Heart left ventricle (tissue), 16 donors: ENCODE results near the gene EMILIN1. TPM values are rescaled to one million over a fixed set of nuclear protein-coding genes. Genes with fewer than 3 reads are reported as not detected.
"Not testable (repeated sequence)": the region's sequence is repeated elsewhere in the genome, so short reads cannot be mapped to it uniquely, and the experiment has no call there.

Source experiments
- ATAC-seq, 4 donors: fragments of 200-7000 bp; cut with Tn5 transposase; one replicate each; pipeline ENCODE4 v1.9.1; 2020 to 2022; ENCODE audit warnings: moderate library complexity in 4 of 4, mild to moderate bottlenecking in 3 of 4, moderate number of reproducible peaks in 1 of 4
- DNase-seq, 5 donors: peaks; one replicate each; pipeline ENCODE4 v3.0.0-alpha.2; 2020
- H3K27ac ChIP-seq, 12 donors: fragments of 200-600 bp; sonication (generic) in 4 of 12; one replicate each; pipeline versions ENCODE4 v1.5.0 to v1.8.0; 2016 to 2022; ENCODE audit warnings: mild to moderate bottlenecking in 2 of 12
- H3K27me3 ChIP-seq, 9 donors: fragments of 200-600 bp; sonication (generic) in 2 of 9; one replicate each; pipeline versions ENCODE4 v1.5.1 to v1.8.0; 2016 to 2022; ENCODE audit warnings: mild to moderate bottlenecking in 3 of 9
- H3K36me3 ChIP-seq, 9 donors: fragments of 200-600 bp; sonication (generic) in 2 of 9; one replicate each; pipeline versions ENCODE4 v1.5.0 to v1.8.0; 2018 to 2022; ENCODE audit warnings: mild to moderate bottlenecking in 2 of 9
- H3K4me1 ChIP-seq, 12 donors: fragments of 200-600 bp; sonication (generic) in 4 of 12; one replicate each; pipeline versions ENCODE4 v1.5.0 to v1.8.0; 2016 to 2022; ENCODE audit warnings: mild to moderate bottlenecking in 3 of 12
- H3K4me3 ChIP-seq, 12 donors: fragments of 200-600 bp; sonication (generic) in 4 of 12; one replicate each; pipeline versions ENCODE4 v1.5.0 to v1.8.0; 2017 to 2022; ENCODE audit warnings: mild to moderate bottlenecking in 9 of 12, moderate library complexity in 4 of 12
- H3K9me3 ChIP-seq, 12 donors: fragments of 200-600 bp; sonication (generic) in 4 of 12; one replicate each; pipeline versions ENCODE4 v1.5.0 to v1.8.0; 2016 to 2022; ENCODE audit warnings: mild to moderate bottlenecking in 1 of 12
- POLR2A ChIP-seq, 2 donors: fragments of 450-650 bp; IDR thresholded peaks; one replicate each; pipeline ENCODE4 v1.6.1; 2017; ENCODE audit warnings: antibody characterized with exemption in 2 of 2, mild to moderate bottlenecking in 2 of 2, moderate library complexity in 2 of 2
- WGBS, 4 donors: extraction: QIAGEN DNeasy Blood & Tissue Kit in 2 of 4; methylation state at CpG; one replicate each; pipeline versions ENCODE4 v1.1.5 to v1.1.7; 2013 to 2018; 5-methylcytosine and 5-hydroxymethylcytosine counted together
- intact Hi-C, 10 donors: fragments of 100-400 bp; cut with DNase I; formaldehyde crosslinking; loops; one replicate each; pipeline versions ENCODE4 v1.11.1 to v1.14.2; 2022
- polyA plus RNA-seq, 2 donors: library from polyadenylated mRNA; stranded (reverse); fragments of 200-250 nt; gene quantifications; one replicate each; pipeline ENCODE4 v1.2.3, GENCODE V29; 2013
- total RNA-seq, 9 donors: library from RNA; depleted of rRNA in 2 of 9; stranded (reverse); fragments of >200 nt in 2 of 9; fragmentation: NEBNext Ultra II Directional in 3 of 9; extraction: Animal tissue kit (Norgen Biotek cat#: 25700) in 3 of 9; gene quantifications; one replicate each; pipeline versions ENCODE4 v1.1.0 to v1.2.4, GENCODE V29; 2016 to 2023
- TF ChIP-seq, protein P1 (sequence below), 12 donors: fragments of 200-600 bp; sonication (generic) in 4 of 12; IDR thresholded peaks; one replicate each; pipeline versions ENCODE4 v1.5.0 to v1.8.0; 2018 to 2022; ENCODE audit warnings: antibody characterized with exemption in 12 of 12, mild to moderate bottlenecking in 5 of 12
- donor health status: ischemic (EF 13 %, LVEDD 7.1; RV severe dilation, severe dysfunction).
- donor health status: healthy with polysubstance abuse.
- donor health status: DM: no; HTN: yes; CAD: no.
- donor health status: DM: no; HTN: no; CAD: no.
- donor health status: ischemic (EF 25% LVEDD 6.9; RV normal size, moderate dysfunction).
- donor health status: ischemic (EF 25% LVEDD 5.7; RV mildly dilated, moderate dysfunction).
- donor health status: healthy.
- donor health status: DM: yes; HTN: yes; CAD: no.
- donor health status: ischemic (EF 35%, LVEDD 5.7; RV mildly dilated, moderate dysfunction).
- donor health status: nonischemic (EF 11% LVEDD 7.7; RV severe dilation, severe dysfunction).
- donor health status: DM: yes; HTN: yes; CAD: no.
- donor health status: PGD.
- donor health status: ischemic (EF 29% LVEDD 5.4; RV normal size, mild dysfunction).
- donor health status: nonischemic (EF 23%, LVEDD 6.1; RV moderate dilation, normal function).

The EMILIN1 gene
- total and polyA plus RNA-seq, 11 donors, result 7.5 to 76.9 (median 21.0) TPM

- Histone ChIP-seq H3K4me1 (peaks cover 0 to 11% (median 4%) of the 10 kb centered on the region in 12 donors), H3K36me3 (no peaks in the 10 kb centered on the region), H3K4me3 (no peak overlapping the region), H3K27me3 (peaks cover 0 to 28% (median 17%) of the 10 kb centered on the region in 9 donors), H3K9me3 (no peaks in the 10 kb centered on the region), H3K27ac (no peak overlapping the region)
- WGBS, 4 donors, result 57 to 67% (median 66%) methylated on average over 2 of the region's 2 CpGs
- no peak for DNase-seq
- TF ChIP-seq, protein P1, sequence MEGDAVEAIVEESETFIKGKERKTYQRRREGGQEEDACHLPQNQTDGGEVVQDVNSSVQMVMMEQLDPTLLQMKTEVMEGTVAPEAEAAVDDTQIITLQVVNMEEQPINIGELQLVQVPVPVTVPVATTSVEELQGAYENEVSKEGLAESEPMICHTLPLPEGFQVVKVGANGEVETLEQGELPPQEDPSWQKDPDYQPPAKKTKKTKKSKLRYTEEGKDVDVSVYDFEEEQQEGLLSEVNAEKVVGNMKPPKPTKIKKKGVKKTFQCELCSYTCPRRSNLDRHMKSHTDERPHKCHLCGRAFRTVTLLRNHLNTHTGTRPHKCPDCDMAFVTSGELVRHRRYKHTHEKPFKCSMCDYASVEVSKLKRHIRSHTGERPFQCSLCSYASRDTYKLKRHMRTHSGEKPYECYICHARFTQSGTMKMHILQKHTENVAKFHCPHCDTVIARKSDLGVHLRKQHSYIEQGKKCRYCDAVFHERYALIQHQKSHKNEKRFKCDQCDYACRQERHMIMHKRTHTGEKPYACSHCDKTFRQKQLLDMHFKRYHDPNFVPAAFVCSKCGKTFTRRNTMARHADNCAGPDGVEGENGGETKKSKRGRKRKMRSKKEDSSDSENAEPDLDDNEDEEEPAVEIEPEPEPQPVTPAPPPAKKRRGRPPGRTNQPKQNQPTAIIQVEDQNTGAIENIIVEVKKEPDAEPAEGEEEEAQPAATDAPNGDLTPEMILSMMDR (IDR thresholded peaks at IDR 0.05), result no peak
- TF ChIP-seq POLR2A (IDR thresholded peaks at IDR 0.05), result no peak
- no peak for ATAC-seq
- intact Hi-C loops, result no loop called here
Observed at GRCh38 chr2:27115519-27115918, 37.1 kb downstream of the EMILIN1 start.

GRCh38 chr2:27117995-27118524, 39.6 kb downstream of the EMILIN1 start:
- no peak overlapping the region for H3K27ac ChIP-seq
- DNase-seq (no peak), ATAC-seq (no peak)
- H3K9me3 ChIP-seq, result no peaks in the 10 kb centered on the region
- peak overlapping the region in 10 of 12 donors; percentile 14 to 51 (median 40) for H3K4me3 ChIP-seq
- peaks cover 0 to 28% (median 17%) of the 10 kb centered on the region in 9 donors for H3K27me3 ChIP-seq
- TF ChIP-seq, protein P1 (IDR thresholded peaks at IDR 0.05), result no peak
- TF ChIP-seq POLR2A (IDR thresholded peaks at IDR 0.05), result no peak
- peaks cover 0 to 18% (median 8%) of the 10 kb centered on the region in 12 donors for H3K4me1 ChIP-seq
- no peaks in the 10 kb centered on the region for H3K36me3 ChIP-seq
- intact Hi-C loops, result no loop called here
- WGBS, 4 donors, result 22 to 62% (median 24%) methylated on average over 3 to 14 of the region's 14 CpGs

DNA sequence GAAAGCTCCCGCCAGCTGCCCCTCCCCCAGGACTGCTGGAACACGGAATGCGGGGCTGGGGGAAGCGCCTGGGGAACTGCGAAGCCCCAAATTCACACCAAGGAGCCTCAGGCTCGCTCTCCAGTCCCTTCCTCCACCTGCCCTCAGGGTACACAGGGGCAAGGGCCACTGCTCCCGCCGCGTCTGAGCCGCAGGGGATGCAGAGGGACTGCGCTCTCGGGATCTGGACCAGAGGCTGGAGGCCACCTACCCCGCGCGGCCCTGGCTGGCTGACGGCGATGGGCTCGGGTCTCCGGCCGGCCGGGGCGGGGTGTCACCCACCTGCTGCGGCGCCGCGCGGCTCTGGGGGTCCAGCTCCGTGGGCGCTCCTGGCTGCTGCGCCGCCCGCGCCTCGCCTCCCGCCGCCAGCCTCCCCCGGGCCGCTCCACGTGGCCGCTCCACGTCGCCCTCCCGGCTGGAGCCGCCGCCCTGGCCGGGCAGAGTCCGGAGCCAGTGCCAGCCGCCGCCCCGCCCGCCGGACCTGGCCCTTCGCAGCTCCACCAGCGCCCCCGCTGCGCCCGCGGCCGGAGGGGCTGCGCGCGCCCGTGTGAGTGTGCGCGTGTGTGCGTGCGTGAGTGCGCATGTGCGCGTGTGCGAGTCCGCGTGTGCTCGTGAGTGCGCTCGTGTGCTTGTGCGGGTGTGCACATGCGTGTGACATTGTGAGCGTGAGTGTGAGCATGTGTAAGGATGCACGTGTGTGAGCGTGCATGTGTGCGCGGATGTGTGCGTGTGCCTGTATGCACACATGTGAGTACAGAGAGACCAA, 40.3 kb downstream of the EMILIN1 start, which contains the start of gene CGREF1:
TSS of gene CGREF1 (minus strand) at position 604 of the 805 bp plus-strand sequence. CDS start 14,762 bp downstream, outside the sequence.
- peak within 1 kb of the TSS in 11 of 12 donors; percentile 14 to 51 (median 39) for H3K4me3 ChIP-seq
- H3K27me3 ChIP-seq, result peaks cover 0 to 28% (median 17%) of the 10 kb centered on the region in 9 donors
- ATAC-seq (peak in 1 of 4 donors; percentile 18), DNase-seq (no peak)
- 4 to 18% (median 8%) methylated on average over 21 to 84 of the region's 84 CpGs for WGBS, 4 donors
- TF ChIP-seq, protein P1 (IDR thresholded peaks at IDR 0.05), result no peak
- no peak for TF ChIP-seq POLR2A (IDR thresholded peaks at IDR 0.05)
- H3K36me3 ChIP-seq, result no peaks in the 10 kb centered on the region
- intact Hi-C loops, result no loop called here
- no peak within 1 kb of the TSS for H3K27ac ChIP-seq
- no peaks in the 10 kb centered on the region for H3K9me3 ChIP-seq
- peaks cover 0 to 22% (median 10%) of the 10 kb centered on the region in 12 donors for H3K4me1 ChIP-seq

- H3K9me3 ChIP-seq, ATAC-seq, H3K36me3 ChIP-seq, DNase-seq, intact Hi-C loops, H3K27ac ChIP-seq: not testable (repeated sequence)
- Histone ChIP-seq H3K27me3 (peaks cover 0 to 28% (median 17%) of the 10 kb centered on the region in 9 donors), H3K4me1 (peaks cover 0 to 25% (median 13%) of the 10 kb centered on the region in 12 donors), H3K4me3 (peak overlapping the region in 8 of 12 donors; percentile 14 to 51 (median 42))
- 80 to 88% (median 84%) methylated on average over 8 of the region's 8 CpGs for WGBS, 4 donors
Observed at GRCh38 chr2:27119330-27119670, 40.9 kb downstream of the EMILIN1 start.
